NCI-H1048 (cell line): ENCODE data around the gene TBC1D8.

ENCODE experiments used
- DNase-seq: peaks from one replicate; lab custom pipeline; 2025; lab: John Stamatoyannopoulos, UW

TBC1D8 gene

GRCh38 chr2:100976645-100977391, 174.4 kb downstream of the TBC1D8 start:
- no peak for DNase-seq

- DNase-seq, result no peak
Observed at GRCh38 chr2:100976061-100976460, 175.1 kb downstream of the TBC1D8 start.

GRCh38 chr2:100975521-100975785, 175.7 kb downstream of the TBC1D8 start:
- DNase-seq, result no peak

DNA sequence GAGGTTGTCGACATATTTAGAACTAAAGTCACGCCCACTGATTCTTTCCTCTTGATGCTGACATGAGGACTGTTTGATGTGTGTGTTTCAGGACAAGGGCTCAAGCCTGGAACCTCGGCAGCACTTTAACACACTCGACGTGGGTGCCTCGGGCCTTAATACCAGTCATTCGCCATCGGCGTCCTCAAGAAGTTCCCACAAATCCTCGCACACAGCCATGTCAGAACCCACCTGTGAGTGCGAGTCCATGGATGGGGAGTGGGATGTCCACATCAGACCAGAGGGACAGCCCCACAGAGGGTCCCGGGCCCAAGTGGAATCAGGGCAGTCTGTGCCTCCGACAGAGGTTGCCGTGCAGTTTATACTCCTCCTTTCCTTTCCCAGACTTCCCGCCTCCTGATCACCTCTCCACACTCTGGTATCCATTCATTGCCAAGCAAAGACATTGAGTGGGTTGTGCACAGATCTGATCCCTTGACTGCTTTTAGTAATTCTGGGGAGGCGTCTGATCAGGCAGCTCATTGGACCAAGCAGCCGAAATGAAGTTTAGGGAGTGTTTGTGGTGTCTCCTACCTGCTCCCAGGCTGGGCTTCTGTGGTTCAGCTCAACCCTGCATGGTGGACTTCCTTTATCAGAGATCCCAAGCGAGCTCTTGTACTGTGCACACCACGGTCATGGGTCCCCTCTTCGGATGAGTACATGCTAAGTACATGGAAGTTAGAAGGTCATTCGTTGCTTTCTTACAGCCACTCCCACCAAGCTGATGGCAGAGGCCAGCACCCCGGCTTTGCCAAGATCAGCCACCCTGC, 176.3 kb downstream of the TBC1D8 start:
- DNase-seq, result no peak

GRCh38 chr2:100972452-100972851, 178.7 kb downstream of the TBC1D8 start:
- DNase-seq, result no peak

DNA sequence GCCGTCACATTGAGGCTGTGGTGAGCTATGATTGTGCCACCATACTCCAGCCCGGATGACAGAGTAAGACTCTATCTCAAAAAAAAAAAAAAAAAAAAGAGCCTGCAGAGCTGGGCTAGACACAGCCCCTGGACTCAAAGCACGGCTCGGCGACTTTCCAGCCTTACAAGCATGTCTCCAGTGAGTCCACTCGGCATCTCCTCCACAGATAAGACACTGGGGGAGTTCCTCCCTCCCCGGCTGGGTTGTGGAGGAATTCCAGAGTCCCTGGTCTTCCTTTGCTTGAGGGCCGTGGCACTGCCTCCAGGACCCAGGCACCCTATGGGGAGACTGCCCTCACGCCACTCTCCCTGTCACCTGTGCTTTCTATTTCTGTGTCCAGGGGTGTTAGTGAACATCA, 180.0 kb downstream of the TBC1D8 start:
- no peak for DNase-seq

DNA sequence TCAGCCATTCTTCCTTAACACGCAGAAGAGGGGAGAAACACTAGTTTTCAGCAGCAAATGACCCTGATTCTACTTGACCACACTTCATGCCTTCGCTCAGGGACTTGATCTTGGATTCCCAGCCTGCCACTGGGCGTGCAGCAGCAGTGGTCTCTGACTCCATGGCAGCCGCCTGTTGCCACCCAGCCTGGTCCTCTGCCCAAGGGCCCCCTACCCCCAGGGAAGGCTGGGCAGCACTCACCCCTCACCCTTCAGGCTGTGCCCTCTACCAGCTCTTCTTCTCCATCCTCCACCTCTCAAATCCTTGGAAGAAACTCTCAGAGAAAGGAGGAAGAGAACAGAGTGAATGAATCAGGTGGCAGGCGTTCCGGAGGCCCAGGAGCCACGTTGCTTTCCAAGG, 181.2 kb downstream of the TBC1D8 start:
- DNase-seq, result no peak

- no peak for DNase-seq
Observed at GRCh38 chr2:100968146-100969145, 182.7 kb downstream of the TBC1D8 start.

- DNase-seq, result no peak
Observed at GRCh38 chr2:100967716-100968115, 183.5 kb downstream of the TBC1D8 start.

GRCh38 chr2:100965596-100965995, 185.6 kb downstream of the TBC1D8 start:
- no peak for DNase-seq

GRCh38 chr2:100964681-100965169, 186.5 kb downstream of the TBC1D8 start:
- DNase-seq, result no peak

- no peak for DNase-seq
Observed at GRCh38 chr2:100964222-100964621, 187.0 kb downstream of the TBC1D8 start.

- DNase-seq, result no peak
Observed at GRCh38 chr2:100963026-100963375, 188.2 kb downstream of the TBC1D8 start.

GRCh38 chr2:100962366-100963025, 188.7 kb downstream of the TBC1D8 start:
- no peak for DNase-seq

- DNase-seq, result no peak
Observed at GRCh38 chr2:100960688-100961087, 190.5 kb downstream of the TBC1D8 start.

GRCh38 chr2:100959225-100959880, 191.8 kb downstream of the TBC1D8 start:
- no peak for DNase-seq

- no peak for DNase-seq
Observed at GRCh38 chr2:100957996-100958653, 193.1 kb downstream of the TBC1D8 start.
